ENCODE results near the gene TEPSIN.

- TF ChIP-seq CTCF (optimal IDR thresholded peaks at IDR 0.05 in 1 of 3, IDR thresholded peaks at IDR 0.05 in 1 of 3, conservative IDR thresholded peaks at IDR 0.05 in 1 of 3; ENCODE audit: extremely low read depth in 1 of 3, insufficient read depth in 2 of 3, low read length in 3 of 3) (no peak), EZH2 (IDR thresholded peaks at IDR 0.05; ENCODE audit: low read length) (no peak)
These were observed 55.0 kb downstream of the TEPSIN start for GRCh38 chr17:81183807-81184206.
